DMS 273 (cell line): Measurements from ENCODE around the gene PPFIA3.

Experiments
- DNase-seq: peaks from one replicate; lab custom pipeline; 2025; ENCODE audit not compliant: unreplicated experiment; lab: John Stamatoyannopoulos, UW

PPFIA3 gene

GRCh38 chr19:49119411-49120324 lies at the start of gene PPFIA3:
TSS of gene PPFIA3 (plus strand) at chr19:49119544. CDS start at chr19:49127874, 8,330 bp downstream.
- DNase-seq, result peak; percentile 68

- DNase-seq, result no peak
These were observed 48.9 kb upstream of the PPFIA3 start for GRCh38 chr19:49070416-49070815.

- DNase-seq, result peak; percentile 64
These were observed 47.3 kb upstream of the PPFIA3 start for GRCh38 chr19:49071860-49072547.

GRCh38 chr19:49073514-49074378 lies 45.6 kb upstream of the PPFIA3 start:
- DNase-seq, result peak; percentile 82

GRCh38 chr19:49074869-49075268 lies 44.5 kb upstream of the PPFIA3 start:
- peak; percentile 68 for DNase-seq

- no peak for DNase-seq
These were observed 39.0 kb upstream of the PPFIA3 start for GRCh38 chr19:49080392-49080791.

GRCh38 chr19:49081273-49081672 lies 38.1 kb upstream of the PPFIA3 start:
- DNase-seq, result no peak

GRCh38 chr19:49084206-49085019 lies 34.9 kb upstream of the PPFIA3 start:
- DNase-seq, result peak; percentile 58

GRCh38 chr19:49085020-49085867 lies 34.1 kb upstream of the PPFIA3 start, which contains the start of gene SNRNP70:
TSS of gene SNRNP70 (plus strand) at chr19:49085451. CDS start at chr19:49086415, 964 bp downstream.
- peak; percentile 100 for DNase-seq

- no peak for DNase-seq
These were observed 33.5 kb upstream of the PPFIA3 start for GRCh38 chr19:49085868-49086232.

GRCh38 chr19:49086296-49086695 lies 33.0 kb upstream of the PPFIA3 start:
- DNase-seq, result no peak

GRCh38 chr19:49091391-49092038 lies 27.8 kb upstream of the PPFIA3 start:
- DNase-seq, result no peak

- no peak for DNase-seq
These were observed 26.7 kb upstream of the PPFIA3 start for GRCh38 chr19:49092686-49093085.

- DNase-seq, result no peak
These were observed 24.6 kb upstream of the PPFIA3 start for GRCh38 chr19:49094505-49095482.

GRCh38 chr19:49097453-49098288 lies 21.7 kb upstream of the PPFIA3 start:
- DNase-seq, result peak; percentile 88

GRCh38 chr19:49098795-49099194 lies 20.5 kb upstream of the PPFIA3 start:
- no peak for DNase-seq

GRCh38 chr19:49101160-49101559 lies 18.2 kb upstream of the PPFIA3 start:
- DNase-seq, result no peak
